ENCODE measurements around the gene CYP2W1.
"Not testable (repeated sequence)": the region's sequence is repeated elsewhere in the genome, so short reads cannot be mapped to it uniquely, and the experiment has no call there.

The CYP2W1 gene

DNA sequence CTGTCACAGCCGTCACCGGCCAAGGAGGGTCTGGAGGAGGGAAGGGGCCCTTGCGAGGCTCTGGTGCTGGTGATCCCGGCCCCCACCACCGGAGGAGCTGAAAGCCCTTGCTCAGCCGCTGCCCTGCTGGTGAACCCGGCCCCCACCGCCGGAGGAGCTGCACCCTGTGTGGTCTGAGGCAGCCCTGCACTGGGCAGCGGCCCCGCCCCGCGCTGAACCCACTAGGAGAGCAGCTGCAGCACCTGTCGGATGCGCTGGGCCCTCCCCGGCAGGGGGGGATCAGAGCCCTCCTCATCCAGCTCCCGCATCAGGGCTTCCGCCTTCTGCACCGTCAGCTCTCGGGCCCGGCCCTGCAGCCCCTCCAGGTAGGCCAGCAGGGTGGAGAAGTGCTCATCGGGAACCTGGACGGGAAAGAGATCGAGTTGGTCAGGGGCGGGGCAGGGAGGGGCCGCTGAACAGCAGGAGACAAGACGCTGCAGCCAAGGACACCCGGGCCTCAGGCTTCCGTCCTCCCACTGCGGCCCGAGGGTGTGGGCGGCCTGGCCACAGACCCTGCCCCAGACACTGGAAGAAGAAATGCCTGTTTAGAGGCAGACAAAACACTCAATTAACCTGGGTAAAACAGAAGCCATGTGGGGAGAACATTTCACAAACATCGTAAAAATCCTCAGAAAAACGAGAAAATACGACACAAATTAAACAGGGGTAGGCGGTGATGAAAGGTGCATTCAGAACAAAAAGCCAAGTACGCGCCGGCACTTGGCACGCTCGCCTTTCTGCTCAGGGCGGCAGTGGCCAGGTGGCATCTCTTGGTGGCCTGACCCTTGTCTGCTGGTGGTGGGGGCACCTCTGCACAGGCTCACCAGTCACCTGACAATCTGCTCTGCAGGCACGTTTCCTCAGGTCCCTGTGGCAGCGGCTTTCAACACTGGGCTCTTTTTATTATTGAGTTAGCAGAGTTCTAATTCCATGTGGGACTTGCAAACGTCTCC is 14.7 kb downstream of the CYP2W1 start:
- no peak for DNase-seq (ENCODE audit: low read depth)

DNA sequence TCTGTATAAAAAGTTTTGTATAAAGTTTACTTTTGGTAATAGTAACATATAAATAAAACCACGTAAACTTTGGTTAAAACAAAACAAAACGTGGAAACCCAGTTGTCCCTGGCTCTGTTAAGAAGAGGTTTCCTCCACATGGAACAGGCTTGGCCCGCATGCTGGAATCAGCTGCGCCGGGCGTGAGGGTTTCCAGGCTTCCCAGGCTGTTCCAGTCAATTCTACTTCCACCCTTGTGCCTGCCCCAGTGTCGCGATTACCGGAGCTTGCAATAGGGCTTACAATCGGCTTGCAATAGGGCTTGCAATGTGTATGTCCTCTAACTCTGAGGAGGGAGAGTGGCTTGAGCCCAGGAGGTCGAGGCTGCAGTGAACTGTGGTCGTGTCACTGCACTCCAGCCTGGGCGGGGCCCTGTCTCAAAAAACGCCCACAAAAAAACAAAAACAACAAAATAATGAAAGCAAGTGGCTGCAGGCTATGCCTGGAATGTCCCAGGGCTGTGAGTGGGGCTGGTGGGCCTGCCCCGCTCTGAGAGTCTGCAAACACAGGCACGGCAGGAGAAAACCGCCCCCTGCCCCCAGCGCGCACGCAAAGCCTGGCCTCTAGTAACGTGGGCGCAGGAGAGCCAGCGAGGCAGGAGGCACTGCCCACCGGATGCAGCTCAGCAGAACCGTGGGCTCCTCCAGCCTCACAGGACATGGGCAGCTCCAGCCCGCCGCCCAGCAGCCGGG is 16.3 kb downstream of the CYP2W1 start:
- no peak for DNase-seq (ENCODE audit: low read depth)

DNA sequence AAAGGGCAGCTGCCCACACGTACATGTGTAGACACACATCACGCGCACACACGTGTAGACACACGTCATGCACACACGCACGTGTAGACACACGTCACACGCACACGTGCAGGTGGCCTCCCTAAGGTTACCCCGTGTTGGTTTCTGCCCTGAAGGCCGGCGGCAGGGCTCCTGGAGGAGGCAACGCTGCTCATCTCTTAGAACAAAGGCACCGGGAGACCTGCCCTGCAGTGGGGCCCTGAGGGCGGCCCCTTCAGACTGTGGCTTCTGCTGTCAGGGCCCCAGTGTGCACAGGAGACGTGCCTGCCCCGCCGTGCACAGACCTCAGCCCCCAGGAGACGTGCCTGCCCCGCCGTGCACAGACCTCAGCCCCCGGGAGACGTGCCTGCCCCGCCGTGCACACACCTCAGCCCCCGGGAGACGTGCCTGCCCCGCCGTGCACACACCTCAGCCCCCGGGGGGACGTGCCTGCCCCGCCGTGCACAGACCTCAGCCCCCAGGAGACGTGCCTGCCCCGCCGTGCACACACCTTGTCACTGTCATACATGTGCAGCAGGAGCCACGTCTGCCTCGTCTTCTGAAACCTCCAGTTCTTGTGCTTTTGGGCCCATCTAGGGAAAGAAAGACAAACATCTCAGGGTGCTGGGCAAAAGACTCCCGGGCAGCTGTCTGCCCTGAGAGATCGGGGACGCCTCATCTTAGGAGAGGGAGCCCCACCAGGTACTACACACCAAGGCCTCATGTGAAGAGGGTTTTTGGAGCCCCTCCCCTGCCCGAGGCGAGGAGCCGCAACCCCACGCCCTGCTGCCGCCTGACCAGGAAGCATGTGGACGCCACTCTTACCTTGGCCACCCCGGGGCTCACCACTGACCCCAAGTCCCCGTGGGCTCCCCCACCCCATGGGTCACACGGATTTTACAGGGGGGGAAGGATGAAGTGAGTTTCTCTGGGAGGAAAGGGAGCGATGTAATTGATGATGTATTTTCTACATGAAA is 17.3 kb downstream of the CYP2W1 start:
- no peak for DNase-seq (ENCODE audit: low read depth)

- not testable (repeated sequence) for DNase-seq (ENCODE audit: low read depth)
Observed at GRCh38 chr7:1001069-1001770, 18.2 kb downstream of the CYP2W1 start.

DNA sequence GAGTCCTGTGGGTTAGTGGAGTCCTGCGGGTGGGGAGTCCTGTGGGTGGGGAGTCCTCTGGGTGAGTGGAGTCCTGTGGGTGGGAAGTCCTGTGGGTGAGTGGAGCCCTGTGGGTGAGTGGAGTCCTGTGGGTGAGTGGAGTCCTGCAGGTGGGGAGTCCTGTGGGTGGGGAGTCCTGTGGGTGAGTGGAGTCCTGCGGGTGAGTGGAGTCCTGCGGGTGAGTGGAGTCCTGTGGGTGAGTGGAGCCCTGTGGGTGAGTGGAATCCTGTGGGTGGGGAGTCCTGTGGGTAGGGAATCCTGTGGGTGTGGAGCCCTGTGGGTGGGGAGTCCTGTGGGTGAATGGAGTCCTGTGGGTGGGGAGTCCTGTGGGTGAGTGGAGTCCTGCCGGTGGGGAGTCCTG is 19.0 kb downstream of the CYP2W1 start:
- DNase-seq (ENCODE audit: low read depth) = not testable (repeated sequence)

DNA sequence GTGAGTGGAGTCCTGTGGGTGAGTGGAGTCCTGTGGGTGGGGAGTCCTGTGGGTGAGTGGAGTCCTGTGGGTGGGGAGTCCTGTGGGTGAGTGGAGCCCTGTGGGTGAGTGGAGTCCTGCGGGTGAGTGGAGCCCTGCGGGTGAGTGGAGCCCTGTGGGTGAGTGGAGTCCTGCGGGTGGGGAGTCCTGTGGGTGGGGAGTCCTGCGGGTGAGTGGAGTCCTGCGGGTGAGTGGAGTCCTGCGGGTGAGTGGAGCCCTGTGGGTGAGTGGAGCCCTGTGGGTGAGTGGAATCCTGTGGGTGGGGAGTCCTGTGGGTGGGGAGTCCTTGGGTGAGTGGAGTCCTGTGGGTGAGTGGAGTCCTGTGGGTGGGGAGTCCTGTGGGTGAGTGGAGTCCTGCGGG is 19.5 kb downstream of the CYP2W1 start:
- not testable (repeated sequence) for DNase-seq (ENCODE audit: low read depth)

GRCh38 chr7:1004018-1004852 is 21.3 kb downstream of the CYP2W1 start:
- DNase-seq (ENCODE audit: low read depth) = no peak

GRCh38 chr7:1005303-1005702 is 22.3 kb downstream of the CYP2W1 start:
- no peak for DNase-seq (ENCODE audit: low read depth)

GRCh38 chr7:1007901-1008300 is 24.9 kb downstream of the CYP2W1 start:
- no peak for DNase-seq (ENCODE audit: low read depth)

DNA sequence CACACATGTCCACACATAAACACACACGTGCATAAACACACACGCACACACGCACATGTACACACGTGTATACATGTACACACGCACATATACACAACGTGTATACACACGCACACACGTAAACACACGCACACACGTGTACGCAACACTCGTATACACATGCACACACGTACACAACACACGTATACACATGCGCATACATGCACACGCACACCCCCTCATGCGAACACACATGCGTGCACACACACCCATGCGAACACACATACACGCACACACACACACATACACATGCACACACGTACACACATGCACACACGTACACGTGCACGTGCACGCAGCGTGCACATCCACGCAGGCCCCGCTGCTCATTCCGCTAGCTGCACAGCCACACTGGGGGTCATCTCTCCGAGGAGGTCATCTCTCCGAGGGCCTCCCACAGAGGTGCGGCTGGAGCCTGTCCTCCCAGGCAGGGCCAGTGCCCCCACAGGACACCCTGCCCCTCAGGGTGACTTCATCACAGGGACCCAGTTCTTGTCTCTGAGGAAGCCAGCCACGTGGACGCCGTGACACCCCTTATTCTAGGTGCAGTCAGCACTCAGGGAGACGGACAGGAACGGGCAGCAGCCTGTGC is 25.9 kb downstream of the CYP2W1 start:
- no peak for DNase-seq (ENCODE audit: low read depth)

DNA sequence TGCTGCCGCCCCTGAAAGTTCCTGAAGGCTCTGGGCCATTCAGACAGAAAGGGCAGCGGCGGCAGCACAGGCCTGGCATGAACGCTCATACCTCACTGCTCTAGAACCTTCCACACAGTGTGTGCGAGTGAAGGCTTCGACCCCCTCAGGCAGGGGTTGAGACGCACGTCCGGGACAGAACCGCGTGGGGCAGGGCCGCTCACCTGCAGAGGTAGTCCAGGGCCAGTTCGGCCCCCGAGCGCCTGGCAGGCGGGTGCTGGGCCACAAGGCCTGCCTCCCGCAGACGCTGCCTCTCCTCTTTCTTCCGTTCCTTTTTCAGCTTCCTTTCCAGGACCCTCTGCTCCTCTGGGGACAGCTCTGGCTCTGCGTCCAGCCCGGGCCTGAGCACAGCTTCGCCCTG is 26.8 kb downstream of the CYP2W1 start:
- no peak for DNase-seq (ENCODE audit: low read depth)

DNA sequence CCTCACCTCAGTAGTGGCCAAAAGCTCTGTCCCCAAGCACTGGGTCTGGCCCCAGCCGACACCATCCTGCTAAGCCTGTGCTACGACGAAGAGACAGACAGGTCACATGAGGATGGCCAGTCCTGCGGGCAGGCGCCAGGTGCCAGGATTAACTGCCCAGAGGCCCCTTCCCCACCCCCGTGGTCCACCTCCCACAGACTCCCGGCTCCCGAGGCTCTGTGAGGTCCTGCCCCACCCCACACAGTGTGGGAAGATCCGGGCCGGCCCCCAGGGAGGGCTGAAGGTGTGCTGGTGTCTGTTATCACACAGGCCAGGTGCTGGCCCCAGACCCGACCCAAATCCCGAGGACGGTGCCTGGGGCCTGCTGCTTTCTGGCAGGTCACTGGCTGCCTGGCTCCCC is 27.2 kb downstream of the CYP2W1 start:
- DNase-seq (ENCODE audit: low read depth) = no peak

GRCh38 chr7:1011297-1012003 is 28.5 kb downstream of the CYP2W1 start:
- DNase-seq (ENCODE audit: low read depth) = no peak

DNA sequence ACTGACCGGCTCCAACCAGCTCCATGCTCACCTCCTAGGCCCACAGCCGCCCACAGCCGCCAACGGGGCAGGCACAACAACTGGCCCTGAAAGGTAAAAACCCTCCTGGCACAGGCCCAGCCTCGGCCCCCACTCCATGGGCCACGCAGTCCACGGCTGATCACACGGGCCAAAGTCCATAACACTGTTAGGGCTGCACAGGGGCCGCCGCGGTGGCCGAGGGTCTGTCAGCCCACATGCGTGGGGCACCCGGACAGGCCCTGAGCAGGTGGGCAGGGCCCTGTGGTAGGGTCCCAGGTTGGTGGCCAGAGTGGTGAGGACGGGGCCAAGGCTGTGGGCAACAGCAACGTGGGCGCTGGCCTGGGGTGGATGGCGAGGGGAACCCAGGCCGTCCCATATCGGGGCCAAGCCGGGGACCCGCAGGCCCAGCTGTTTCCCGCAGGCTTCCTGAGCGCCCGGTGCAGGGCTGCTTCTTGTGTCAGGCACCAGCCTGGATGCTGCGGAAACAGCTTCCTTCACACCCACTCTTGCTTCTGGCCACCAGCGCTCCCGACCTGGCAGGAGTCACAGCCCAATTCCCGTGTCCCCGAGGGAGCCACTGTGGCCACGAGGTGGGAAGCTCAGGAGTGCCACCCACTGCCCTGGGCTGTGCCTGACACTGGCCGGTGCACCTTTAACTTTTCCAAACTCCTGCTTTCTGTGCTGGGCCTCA is 29.2 kb downstream of the CYP2W1 start:
- DNase-seq (ENCODE audit: low read depth) = no peak

DNA sequence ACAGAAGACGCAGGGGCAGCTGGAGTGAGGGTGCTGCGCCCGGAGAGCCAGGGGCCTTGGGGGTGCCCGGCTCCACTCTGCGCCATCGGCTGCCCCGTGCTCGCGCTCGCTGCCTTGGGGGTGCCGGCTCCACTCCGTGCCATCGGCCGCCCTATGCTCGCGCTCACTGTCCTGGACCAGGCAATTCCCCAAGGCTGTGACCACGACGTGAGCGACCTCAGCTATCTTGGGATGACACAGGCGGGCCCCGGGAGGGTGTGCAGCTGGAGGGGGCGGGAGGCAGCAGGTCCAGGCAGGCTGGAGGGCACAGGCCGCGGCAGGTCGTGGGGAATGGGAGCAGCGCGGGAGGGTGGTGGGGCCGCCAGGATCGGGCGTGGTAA is 29.7 kb downstream of the CYP2W1 start:
- no peak for DNase-seq (ENCODE audit: low read depth)

- DNase-seq (ENCODE audit: low read depth) = no peak
Observed at GRCh38 chr7:1013581-1013980, 30.6 kb downstream of the CYP2W1 start.

DNA sequence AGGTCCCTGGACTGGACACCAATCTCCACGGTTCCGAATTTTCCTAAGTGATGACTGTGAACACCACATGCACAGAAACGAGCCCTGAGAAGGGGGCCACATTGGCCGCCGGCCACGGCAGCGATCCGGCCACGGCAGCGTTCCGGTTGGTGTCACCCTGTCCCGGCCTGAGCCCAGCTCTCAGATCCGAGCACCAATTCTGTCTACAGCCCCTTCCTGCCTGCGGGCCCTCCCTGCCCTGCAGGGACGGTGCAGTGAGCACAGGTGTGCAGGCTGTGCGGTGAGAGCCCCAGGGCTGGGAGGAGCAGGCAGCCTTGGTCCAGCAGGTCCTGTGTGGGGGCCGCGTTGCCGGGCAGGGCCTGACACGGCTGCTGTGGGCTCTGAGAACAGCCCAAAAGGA is 31.7 kb downstream of the CYP2W1 start:
- DNase-seq (ENCODE audit: low read depth) = no peak
